GM12892 (cell line): ENCODE results near the gene COL19A1.

Source experiments
- POLR2A ChIP-seq: IDR thresholded peaks from 2 replicates; pipeline ENCODE4 v1.6.1; 2011; ENCODE audit warnings: low read depth, low read length, control low read depth
- POLR2AphosphoS5 ChIP-seq: IDR thresholded peaks from 2 replicates; pipeline ENCODE4 v1.6.1; 2011; ENCODE audit warnings: low read depth, low read length, control low read depth

DNA sequence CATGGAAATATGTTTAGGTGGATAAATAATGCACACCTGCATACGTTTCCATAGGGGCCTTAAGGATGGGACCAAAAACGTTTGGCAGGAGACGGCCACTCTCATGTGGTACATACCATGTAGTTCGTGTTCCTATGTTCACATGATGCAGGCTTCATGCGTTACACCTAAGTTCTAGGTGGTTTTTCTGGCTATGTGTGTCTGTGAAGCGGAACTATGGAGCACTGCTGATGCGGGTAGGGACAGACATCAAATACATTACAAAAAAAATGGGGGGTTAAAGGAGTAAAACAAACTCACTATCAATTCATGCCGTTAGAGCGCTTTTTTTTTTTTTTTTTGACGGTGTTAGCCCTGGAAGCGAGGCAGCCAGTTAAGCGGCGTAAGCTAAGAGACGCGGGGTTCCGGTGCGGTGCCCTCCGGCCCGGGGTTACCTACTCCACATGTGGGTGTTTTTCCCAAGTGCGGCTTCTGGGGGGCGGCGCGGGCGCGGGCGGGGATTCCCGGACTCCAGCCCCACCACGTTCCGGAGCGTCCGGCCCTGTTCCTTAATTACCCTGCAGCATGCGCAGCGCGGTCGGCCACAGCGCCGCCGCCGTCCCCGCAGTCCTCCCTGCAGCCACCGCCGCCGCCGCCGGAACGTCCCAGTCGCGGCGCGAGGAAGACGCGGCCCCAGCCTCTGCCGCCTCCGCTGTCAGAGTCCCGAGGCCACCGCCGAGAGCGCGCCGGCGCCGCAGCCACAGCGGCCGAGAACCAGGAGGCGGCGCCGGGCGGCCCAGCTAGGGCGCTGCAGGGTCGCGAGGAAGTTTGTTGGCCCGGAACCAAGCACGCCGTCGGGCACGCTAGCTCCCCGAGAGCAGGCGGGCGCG, 648 bp downstream of the COL19A1 start:
- TF ChIP-seq POLR2AphosphoS5 = 0 out of 2 replicates have a peak, but pooled peaks have one; percentile 35
- TF ChIP-seq POLR2A = peak; percentile 44; the same call in 1 of the 2 replicates
